NCI-H187 (cell line): ENCODE results near the gene RNPEP.
"Not testable (repeated sequence)": the region's sequence is repeated elsewhere in the genome, so short reads cannot be mapped to it uniquely, and the experiment has no call there.

Experiments
- DNase-seq, 2 experiments: peaks; one replicate each; lab custom pipeline; 2025; lab: John Stamatoyannopoulos, UW

RNPEP gene, protein sequence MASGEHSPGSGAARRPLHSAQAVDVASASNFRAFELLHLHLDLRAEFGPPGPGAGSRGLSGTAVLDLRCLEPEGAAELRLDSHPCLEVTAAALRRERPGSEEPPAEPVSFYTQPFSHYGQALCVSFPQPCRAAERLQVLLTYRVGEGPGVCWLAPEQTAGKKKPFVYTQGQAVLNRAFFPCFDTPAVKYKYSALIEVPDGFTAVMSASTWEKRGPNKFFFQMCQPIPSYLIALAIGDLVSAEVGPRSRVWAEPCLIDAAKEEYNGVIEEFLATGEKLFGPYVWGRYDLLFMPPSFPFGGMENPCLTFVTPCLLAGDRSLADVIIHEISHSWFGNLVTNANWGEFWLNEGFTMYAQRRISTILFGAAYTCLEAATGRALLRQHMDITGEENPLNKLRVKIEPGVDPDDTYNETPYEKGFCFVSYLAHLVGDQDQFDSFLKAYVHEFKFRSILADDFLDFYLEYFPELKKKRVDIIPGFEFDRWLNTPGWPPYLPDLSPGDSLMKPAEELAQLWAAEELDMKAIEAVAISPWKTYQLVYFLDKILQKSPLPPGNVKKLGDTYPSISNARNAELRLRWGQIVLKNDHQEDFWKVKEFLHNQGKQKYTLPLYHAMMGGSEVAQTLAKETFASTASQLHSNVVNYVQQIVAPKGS

DNA sequence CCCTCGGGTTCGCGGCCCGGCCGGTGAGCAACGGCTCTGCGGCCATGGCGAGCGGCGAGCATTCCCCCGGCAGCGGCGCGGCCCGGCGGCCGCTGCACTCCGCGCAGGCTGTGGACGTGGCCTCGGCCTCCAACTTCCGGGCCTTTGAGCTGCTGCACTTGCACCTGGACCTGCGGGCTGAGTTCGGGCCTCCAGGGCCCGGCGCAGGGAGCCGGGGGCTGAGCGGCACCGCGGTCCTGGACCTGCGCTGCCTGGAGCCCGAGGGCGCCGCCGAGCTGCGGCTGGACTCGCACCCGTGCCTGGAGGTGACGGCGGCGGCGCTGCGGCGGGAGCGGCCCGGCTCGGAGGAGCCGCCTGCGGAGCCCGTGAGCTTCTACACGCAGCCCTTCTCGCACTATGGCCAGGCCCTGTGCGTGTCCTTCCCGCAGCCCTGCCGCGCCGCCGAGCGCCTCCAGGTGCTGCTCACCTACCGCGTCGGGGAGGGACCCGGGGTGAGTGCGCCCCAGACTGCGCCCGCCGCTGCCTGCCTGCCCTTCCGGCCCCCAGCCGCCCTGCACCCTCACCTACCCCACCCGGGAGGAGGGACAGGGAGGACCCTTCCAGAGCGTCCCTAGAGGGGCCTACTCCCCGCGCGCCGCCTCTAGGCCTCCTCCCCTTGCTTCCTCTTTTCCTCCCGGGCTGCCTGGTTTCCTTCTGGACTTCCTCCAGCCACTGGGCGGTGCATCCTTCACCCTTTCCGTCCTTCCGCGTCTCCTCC is at the start of gene RNPEP:
Gene RNPEP (plus strand): TSS at position 26 of the 757 bp plus-strand sequence. CDS start 19 bp downstream, at position 45.
- peak; percentile 70 to 75 for DNase-seq

- no peak for DNase-seq
These were observed 48.5 kb upstream of the RNPEP start for GRCh38 chr1:201933840-201934430.

DNA sequence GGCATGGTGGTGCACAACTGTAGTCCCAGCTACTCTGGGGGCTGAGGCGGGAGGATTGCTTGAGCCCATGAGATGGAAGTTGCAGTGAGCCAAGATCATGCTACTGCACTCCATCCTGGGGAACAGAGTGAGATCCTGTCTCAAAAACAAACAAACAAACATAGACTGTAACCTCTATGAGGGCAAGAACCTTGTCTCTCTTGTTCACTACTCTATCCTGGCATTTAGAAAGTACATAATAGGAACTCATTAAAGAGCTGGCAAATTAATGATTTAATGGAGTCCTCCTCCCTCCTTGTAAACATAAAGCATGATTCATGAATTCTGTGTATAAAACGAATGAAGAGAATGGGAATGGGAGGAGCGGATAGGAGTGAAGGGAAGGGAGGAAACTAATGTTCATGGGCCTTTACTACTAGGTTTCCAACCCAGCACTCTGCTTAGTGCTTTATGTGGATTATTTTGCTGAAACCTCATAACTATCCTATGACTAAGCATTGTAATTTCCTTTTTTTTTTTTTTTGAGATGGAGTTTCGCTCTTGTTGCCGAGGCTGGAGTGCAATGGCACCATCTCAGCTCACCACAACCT is 44.7 kb upstream of the RNPEP start:
- no peak for DNase-seq

- DNase-seq, result no peak
These were observed 43.9 kb upstream of the RNPEP start for GRCh38 chr1:201938440-201939035.

DNA sequence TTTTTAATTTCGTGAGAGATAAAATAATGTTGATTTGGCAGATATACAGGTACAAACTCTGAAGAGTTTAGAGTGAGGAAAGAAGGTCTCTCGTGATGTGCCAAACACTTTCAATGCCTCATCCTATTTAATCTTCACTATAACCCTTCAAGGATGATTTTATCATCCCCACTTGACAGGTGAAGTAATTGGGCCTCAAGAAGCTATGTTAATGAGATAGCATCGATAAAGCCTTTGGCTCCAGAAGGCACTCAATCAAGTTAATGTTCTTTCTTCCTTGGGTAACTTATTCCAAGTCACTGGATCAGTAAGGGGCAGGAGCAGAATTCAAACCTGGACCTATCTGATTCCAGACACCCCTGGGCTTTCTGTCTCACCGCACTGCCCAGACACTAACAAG is 43.3 kb upstream of the RNPEP start:
- DNase-seq, result no peak

DNA sequence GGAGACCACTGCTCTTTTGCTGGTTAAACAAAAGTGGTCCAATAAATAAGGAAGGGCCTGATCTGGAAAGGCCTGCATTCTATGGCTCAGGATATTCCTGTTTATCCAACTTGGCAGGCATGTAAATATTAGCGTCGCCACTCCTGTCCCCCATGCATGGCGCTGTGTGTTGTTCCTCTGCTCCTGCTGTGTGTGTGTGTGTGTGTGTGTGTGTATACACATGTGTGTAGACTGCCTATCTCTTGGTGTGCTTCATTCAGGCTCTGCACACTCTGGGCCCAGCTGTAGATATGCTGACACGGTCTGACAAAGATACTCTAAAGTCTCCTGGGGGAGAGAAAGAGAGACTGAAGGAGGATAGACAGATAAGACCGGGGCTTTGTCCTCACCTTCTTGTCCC is 42.9 kb upstream of the RNPEP start:
- DNase-seq, result no peak

- DNase-seq, result not testable (repeated sequence)
These were observed 42.1 kb upstream of the RNPEP start for GRCh38 chr1:201940316-201940715.

DNA sequence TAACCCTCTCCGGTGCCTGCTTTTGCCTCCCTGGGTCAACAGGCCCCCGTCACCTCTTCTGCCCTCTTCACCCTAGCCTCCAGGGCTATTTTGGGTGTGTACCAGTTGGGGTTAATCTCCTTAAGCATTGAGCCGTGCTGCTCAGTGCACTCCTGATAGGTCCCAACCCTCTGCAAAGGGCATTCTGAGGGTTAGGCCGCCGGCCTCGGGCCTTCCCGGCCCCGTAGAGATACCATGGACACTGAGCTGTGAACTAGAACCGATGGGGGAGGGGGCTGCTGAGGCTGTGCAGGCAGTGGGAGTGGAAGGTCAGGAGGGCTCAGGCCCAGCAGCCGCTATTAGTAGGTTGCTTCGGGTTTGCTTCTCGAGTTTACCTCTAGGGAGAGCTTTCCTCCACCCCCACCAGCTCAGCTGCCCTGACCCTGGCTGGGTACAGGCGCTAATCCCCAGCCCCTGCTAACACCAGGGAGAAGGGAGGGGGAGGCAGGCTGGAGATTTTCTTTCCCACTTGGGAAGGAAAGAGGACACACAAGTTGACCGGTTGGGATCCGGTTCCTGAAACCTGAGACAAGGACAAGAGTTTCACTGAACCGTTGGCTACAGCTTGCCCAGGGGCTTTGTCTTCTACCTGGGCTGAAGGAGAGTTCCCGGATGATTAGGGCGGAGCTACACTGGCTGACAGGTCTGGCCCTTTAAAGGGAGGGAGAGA is 40.9 kb upstream of the RNPEP start:
- peak in 1 of 2 experiments; percentile 5 for DNase-seq

DNA sequence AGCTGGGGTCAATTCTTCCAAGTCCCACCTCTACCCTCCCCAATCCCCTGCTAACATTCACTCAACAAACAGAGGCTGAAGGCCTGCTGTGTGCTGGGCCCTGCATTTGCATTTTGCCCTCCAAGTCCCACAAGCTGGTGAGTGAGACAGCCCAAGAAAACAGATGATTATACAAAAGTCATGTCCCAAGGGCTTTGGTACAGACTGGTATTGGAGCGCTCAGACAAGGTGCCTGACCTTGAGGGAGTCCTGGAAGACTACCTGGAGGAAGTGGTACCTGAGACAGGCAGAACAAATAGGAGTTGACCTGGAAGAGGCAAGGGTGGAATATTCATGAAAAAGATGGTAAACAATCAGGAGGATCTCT is 40.3 kb upstream of the RNPEP start:
- no peak for DNase-seq

DNA sequence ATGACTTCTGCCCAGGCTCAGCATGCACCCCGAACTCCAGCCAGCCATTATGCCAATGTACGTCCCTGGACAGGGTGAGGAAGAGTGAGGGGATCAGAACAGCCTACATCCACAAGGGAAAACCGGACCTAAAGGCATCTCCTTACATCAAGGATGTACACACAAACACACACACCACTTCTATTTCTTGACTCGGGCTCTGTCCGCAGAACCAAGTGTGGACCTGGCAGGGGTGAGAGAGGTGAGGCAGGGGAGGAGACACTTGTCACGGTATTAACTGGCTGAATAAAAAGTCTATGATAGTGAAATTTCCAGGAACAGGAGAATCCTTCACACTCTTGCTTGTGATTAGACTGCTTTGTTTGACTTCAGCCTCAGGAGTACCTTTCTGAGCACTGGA is 38.4 kb upstream of the RNPEP start:
- no peak for DNase-seq

DNA sequence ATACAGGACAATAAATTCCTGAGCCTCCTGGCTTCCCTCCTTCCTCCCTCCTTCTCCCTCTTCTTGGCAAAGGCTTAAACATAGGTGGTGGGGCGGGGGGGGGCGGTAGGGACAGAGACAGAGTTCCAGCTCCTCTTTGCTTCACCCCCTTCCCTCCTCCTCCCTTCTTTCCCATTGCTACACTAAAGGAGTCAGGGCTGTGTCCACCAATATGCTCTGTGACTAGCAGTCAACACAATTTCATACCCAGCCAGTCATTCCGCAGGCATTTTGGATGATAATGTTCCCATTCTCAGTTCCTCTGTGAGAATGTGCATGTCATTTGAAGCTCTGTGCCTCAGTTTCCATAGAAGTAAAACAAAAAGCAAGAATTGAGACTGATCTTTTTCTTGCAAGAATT is 37.8 kb upstream of the RNPEP start:
- DNase-seq, result no peak

- DNase-seq, result no peak
These were observed 37.3 kb upstream of the RNPEP start for GRCh38 chr1:201945157-201945556.

GRCh38 chr1:201945863-201946223 is 36.6 kb upstream of the RNPEP start:
- DNase-seq, result no peak

GRCh38 chr1:201946224-201946908 is 36.1 kb upstream of the RNPEP start, which contains the start of gene LMOD1:
TSS of gene LMOD1 (minus strand) at chr1:201946548. CDS start at chr1:201946340, 208 bp downstream.
- no peak for DNase-seq

GRCh38 chr1:201947697-201948008 is 34.8 kb upstream of the RNPEP start:
- no peak for DNase-seq

DNA sequence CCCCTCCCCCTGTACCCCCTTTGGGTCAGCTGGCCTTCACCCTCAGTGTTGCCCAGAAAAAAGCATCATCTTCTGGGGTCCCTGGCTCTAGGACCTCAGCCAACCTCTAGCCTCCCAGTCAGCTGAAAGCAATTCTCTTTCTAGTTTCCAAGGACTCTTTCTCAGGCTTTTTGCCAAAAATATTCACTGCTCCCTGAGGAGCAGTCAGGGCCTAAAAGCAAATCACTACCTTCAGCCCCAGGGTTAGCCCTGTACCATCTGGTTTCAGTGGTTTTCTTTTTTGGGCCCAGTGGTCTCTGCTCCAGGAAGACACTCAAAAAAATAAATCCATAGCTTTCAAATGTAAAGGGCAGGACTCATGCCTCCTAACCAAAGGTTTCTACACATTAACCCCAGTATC is 33.0 kb upstream of the RNPEP start:
- no peak for DNase-seq

DNA sequence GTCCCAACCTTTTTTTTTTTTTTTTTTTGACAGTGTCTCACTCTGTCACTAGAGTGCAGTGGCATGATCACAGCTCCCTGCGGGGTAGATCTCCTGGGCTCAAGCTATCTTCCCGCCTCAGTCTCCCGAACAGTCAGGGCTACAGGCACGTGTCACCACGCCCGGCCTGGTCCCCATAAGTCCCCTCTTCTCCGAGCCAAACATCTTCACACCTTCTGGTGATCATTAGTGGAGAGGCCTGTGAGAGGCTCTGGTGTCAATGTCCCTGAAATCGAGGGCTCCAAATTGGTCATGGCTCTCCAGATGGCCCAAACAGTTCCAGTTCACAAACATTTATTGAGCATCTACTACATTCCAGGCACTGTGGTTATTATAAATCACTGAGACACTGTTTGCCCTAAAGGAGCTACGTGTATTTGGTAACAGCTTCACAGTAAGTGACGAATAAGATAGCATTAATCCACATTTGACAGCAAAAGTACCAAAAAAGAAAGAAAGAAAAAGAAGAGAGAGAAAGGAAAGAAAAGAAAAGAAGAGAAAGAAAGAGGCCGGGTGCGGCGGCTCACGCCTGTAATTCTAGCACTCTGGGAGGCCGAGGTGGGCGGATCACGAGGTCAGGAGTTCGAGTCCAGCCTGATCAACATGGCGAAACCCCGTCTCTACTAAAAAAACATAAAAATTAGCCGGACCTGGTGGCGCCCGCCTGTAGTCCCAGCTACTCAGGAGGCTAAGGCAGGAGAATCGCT is 28.0 kb upstream of the RNPEP start:
- DNase-seq, result no peak

- DNase-seq, result peak; percentile 53 to 81
These were observed 27.3 kb upstream of the RNPEP start, which contains the start of gene TIMM17A for GRCh38 chr1:201955009-201955728. TSS of gene TIMM17A (plus strand) at chr1:201955503. CDS start at chr1:201955527, 24 bp downstream.

DNA sequence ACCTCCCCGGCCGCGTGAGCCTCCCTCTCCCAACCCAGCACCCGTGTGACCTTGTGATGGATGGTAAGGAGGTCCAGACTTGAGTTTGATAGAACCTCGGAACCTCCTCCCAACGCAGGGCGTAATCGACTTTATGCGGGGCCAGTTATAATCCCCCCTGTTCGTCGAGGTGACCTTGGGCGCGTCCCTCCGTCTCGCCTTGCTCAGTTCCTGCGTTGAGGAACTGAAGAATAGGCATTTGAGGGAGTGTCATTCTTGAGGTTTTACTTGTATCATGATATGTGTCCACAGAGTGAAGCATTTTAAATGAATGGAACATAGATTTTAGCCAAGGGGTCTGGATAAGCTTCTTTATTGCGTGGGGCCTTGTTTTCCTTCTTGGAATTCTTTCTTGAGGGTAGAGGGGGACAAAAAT is 26.7 kb upstream of the RNPEP start:
- no peak for DNase-seq
